ENCODE data around the gene C6orf132. TPM values are rescaled to one million over a fixed set of nuclear protein-coding genes. Genes with fewer than 3 reads are reported as not detected.
"Not testable (repeated sequence)": the region's sequence is repeated elsewhere in the genome, so short reads cannot be mapped to it uniquely, and the experiment has no call there.

Gene C6orf132
- total RNA-seq, 1 donor: 4.3 TPM

GRCh38 chr6:42154461-42155209 lies 12.2 kb upstream of the C6orf132 start:
- no peak for TF ChIP-seq CTCF (IDR thresholded peaks at IDR 0.05; ENCODE audit: insufficient read depth, low read depth, low read length)
- DNase-seq (ENCODE audit: low read depth): no peak
- no peak overlapping the region for H3K4me3 ChIP-seq (ENCODE audit: low read depth, low read length)

GRCh38 chr6:42153921-42154320 lies 11.5 kb upstream of the C6orf132 start:
- no peak for DNase-seq (ENCODE audit: low read depth)
- no peak for TF ChIP-seq CTCF (IDR thresholded peaks at IDR 0.05; ENCODE audit: insufficient read depth, low read depth, low read length)

GRCh38 chr6:42152528-42153213 lies 10.3 kb upstream of the C6orf132 start:
- H3K4me3 ChIP-seq (ENCODE audit: low read depth, low read length); DNase-seq (ENCODE audit: low read depth): not testable (repeated sequence)

More at GRCh38 chr6:42153921-42154320, 11.5 kb upstream of the C6orf132 start:
- no peak overlapping the region for H3K4me3 ChIP-seq (ENCODE audit: low read depth, low read length)

- TF ChIP-seq CTCF (IDR thresholded peaks at IDR 0.05; ENCODE audit: insufficient read depth, low read depth, low read length): no peak
- DNase-seq (ENCODE audit: low read depth): no peak
- no peak overlapping the region for H3K4me3 ChIP-seq (ENCODE audit: low read depth, low read length)
Measured at GRCh38 chr6:42152024-42152423, 9.6 kb upstream of the C6orf132 start.

DNA sequence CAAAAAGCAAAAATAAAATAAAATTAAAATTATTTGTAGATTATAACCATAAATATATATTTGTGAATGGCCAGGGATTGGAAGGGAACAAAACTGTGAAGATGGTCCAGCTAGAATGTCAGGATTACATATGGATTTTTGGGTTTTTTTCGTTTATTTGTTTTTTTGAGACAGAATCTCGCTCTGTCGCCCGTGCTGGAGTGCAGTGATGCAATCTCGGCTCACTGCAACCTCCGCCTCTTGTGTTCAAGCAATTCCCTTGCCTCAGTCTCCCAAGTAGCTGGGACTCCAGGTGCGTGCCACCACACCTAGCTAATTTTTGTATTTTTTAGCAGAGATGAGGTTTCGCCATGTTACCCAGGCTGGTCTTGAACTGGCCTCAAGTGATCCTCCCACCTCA lies 7.8 kb upstream of the C6orf132 start:
- no peak for TF ChIP-seq CTCF (IDR thresholded peaks at IDR 0.05; ENCODE audit: insufficient read depth, low read depth, low read length)
- no peak overlapping the region for H3K4me3 ChIP-seq (ENCODE audit: low read depth, low read length)
- no peak for DNase-seq (ENCODE audit: low read depth)

- DNase-seq (ENCODE audit: low read depth): no peak
- no peak for TF ChIP-seq CTCF (IDR thresholded peaks at IDR 0.05; ENCODE audit: insufficient read depth, low read depth, low read length)
- no peak overlapping the region for H3K4me3 ChIP-seq (ENCODE audit: low read depth, low read length)
Measured at GRCh38 chr6:42148058-42148457, 5.6 kb upstream of the C6orf132 start.

DNA sequence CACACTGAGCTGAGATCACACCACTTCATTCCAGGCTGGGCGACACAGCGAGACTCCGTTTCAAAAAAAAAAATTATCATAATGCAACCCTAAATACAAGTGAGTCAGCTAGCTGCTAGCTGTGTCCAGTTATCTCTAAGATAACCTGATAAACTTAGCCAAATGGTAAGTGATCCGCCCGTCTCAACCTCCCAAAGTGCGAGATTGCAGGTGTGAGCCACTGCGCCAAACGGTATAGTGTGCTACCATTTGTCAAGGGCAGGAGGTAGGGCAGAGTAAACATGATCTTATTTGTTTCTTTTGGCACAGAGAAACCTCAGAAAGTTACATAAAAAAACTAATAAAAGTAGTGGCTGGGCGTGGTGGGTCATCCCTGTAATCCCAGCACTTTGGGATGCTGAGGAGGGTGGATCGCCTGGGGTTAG lies 4.7 kb upstream of the C6orf132 start:
- DNase-seq (ENCODE audit: low read depth): no peak
- no peak overlapping the region for H3K4me3 ChIP-seq (ENCODE audit: low read depth, low read length)
- no peak for TF ChIP-seq CTCF (IDR thresholded peaks at IDR 0.05; ENCODE audit: insufficient read depth, low read depth, low read length)

Measured in fibroblast of villous mesenchyme (primary cell).